SH-SY5Y (cell line): ENCODE data around the gene MAP7D2.

Experiments used
- GATA2 ChIP-seq: IDR thresholded peaks from 2 replicates; pipeline ENCODE4 v1.6.1; 2011; ENCODE audit warnings: mild to moderate bottlenecking, low read depth, low read length
- GATA3 ChIP-seq: IDR thresholded peaks from 2 replicates; pipeline ENCODE4 v1.6.1; 2011; ENCODE audit warnings: low read depth, mild to moderate bottlenecking, low read length, moderate library complexity

MAP7D2 gene

GRCh38 chrX:20029728-20030127, 87.0 kb downstream of the MAP7D2 start:
- TF ChIP-seq GATA2 (no peak), GATA3 (no peak)

DNA sequence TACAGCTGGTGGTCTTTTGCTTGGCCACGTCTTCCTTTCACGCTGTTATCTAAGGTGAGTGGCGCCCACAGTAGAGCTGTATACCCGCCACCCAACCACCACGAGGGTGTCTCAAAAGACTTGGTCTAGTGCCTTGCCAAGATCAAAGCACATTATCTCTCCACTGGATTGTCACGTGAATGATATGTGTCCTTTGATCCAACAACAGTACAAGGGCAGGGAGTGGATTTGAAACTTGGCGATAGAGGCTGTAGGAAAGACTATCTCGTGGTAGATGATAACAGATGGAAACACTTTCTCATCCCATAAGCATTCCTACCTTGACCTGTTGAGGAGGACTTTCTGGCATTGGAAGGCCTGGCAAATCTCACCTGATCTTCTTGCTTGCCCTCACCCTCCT, 88.1 kb downstream of the MAP7D2 start:
- TF ChIP-seq GATA2 (no peak), GATA3 (no peak)

DNA sequence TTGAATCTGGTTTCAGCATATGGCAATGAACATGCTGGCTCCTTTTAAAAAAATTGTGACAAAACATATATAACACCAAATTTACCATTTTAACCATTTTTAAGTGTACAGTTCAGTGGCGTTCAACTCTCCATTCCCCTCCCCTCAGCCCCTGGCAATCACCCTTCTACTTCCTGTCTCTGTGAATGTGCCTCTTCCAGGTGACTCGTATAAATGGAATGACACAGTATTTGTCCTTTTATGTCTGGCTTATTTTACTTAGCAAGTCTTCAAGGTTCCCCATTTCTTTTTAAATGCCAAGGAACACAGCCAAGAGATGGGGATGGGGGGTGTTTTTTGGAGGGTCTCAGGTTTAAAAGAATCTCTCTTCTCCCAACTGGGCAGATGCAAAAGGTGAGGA, 90.4 kb downstream of the MAP7D2 start:
- no peak for TF ChIP-seq GATA2
- no peak for TF ChIP-seq GATA3

GRCh38 chrX:20019672-20020365, 96.9 kb downstream of the MAP7D2 start:
- TF ChIP-seq GATA3, result no peak
- TF ChIP-seq GATA2, result no peak

- TF ChIP-seq GATA3 (no peak), GATA2 (no peak)
These were observed 100.1 kb downstream of the MAP7D2 start for GRCh38 chrX:20016616-20016945.

- TF ChIP-seq GATA2, result no peak
- no peak for TF ChIP-seq GATA3
These were observed 100.6 kb downstream of the MAP7D2 start for GRCh38 chrX:20015945-20016615.

- TF ChIP-seq GATA3, result no peak
- TF ChIP-seq GATA2, result no peak
These were observed 101.3 kb downstream of the MAP7D2 start for GRCh38 chrX:20015422-20015821.

DNA sequence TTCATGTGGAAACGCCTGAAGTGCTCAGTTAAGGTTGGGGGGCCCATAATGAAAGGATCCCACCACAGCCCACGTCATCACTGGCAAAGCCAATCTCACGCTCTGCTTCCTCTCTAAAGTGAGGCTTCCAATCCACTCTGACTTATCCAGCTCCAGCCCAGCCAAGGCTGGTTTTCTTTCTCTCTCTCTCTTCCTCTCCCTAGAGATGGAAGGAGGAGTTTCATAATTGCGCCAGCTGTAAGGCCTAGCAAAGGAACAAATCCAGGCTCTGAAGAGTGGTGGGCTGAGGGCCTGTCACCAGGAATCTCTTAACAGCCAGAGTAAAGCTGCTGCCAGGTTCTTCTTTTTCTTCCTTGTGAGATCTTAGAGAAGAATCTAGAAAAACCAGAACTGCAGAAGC, 105.1 kb downstream of the MAP7D2 start:
- no peak for TF ChIP-seq GATA3
- TF ChIP-seq GATA2, result no peak

DNA sequence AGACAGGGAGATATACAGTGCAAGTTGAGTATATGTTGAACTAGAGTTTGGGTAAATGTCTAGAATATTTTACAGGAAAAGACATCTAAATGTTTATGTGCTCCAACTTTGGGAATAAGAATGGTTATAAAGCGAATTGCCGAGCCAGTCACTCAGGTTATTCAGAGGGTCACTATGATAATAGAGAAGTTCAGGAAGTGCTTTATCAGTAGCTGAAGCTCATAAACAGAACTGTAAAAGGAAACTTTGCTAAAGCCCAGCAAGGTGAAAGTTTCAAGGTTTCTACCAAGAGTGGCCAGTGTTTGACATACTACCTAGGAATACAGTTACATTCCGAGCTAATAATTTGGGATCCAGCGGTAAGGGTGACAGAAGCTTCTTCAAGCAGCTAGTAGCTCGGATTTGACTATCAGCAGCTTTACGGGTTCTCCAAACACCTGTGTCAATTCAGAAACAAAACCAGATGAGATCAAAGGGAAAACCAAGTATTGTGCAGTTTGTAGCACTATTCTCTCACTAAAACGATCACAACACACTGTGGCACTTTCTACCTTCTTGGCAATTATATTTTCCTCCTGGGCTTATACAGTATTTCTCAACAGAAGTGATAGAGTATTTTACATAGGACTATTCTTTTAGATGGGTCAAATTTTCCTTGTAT, 108.6 kb downstream of the MAP7D2 start:
- TF ChIP-seq GATA2, result no peak
- TF ChIP-seq GATA3, result no peak

DNA sequence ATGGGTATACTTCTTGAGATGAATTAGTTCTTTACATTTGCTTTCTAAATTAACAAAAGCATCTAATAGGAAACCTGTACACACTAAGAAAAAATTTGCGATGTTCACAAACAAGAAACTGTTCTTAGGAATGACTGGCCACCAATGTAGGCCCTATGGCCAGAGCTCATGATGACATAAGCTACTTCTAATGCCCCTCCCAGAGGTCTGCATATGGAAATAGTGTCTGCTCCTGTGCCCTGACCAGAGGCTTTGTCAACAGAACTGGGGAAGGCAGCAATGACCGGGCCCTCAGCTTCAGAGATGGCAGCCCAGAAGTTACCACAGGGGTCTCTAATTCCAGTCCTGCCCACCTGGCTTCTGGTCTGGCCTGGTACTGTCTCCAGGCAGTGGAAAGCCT, 110.8 kb downstream of the MAP7D2 start:
- TF ChIP-seq GATA2, result no peak
- TF ChIP-seq GATA3, result no peak

- TF ChIP-seq GATA3, result no peak
- no peak for TF ChIP-seq GATA2
These were observed 115.1 kb downstream of the MAP7D2 start for GRCh38 chrX:20001588-20001987.

GRCh38 chrX:19991350-19991718, 125.4 kb downstream of the MAP7D2 start:
- TF ChIP-seq GATA2, result no peak
- TF ChIP-seq GATA3, result no peak

- no peak for TF ChIP-seq GATA2
- no peak for TF ChIP-seq GATA3
These were observed 126.0 kb downstream of the MAP7D2 start, which contains the start of gene BCLAF3 for GRCh38 chrX:19990556-19991349. BCLAF3 (minus strand) TSS chrX:19991061; CDS start chrX:19970264, 20,797 bp downstream.

DNA sequence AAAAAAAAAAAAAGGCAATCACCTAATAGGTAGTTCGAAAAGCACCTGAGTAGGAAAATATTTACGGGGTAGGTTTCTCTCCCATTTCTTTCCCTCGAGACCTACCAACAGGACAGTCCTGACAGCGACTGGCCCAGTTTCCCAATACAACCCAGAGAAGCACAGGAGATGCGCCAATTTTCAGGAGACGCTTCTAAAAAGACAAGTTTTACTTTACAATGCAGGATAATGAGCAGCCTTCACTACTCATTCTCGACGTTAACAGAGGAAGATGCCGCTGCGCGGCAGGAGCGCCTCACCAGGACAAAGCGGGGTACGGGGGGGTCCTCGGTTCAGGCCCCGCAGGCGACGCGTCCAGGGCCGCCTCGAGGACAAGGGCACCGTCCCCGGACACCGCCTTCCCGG, 126.6 kb downstream of the MAP7D2 start:
- TF ChIP-seq GATA3 (no peak), GATA2 (no peak)

- TF ChIP-seq GATA2 (no peak), GATA3 (no peak)
These were observed 128.9 kb downstream of the MAP7D2 start for GRCh38 chrX:19987856-19988255.
